HG02943 (cell line): ENCODE data around the gene NID2.

Experiments
- ATAC-seq: cut with Tn5 transposase; IDR thresholded peaks from one replicate; pipeline ENCODE4 v1.9.1; 2021; ENCODE audit warnings: mild to moderate bottlenecking, low read depth, moderate library complexity; ENCODE audit not compliant: unreplicated experiment

The NID2 gene

GRCh38 chr14:52080808-52081755 is 12.2 kb upstream of the NID2 start:
- ATAC-seq, result no peak

DNA sequence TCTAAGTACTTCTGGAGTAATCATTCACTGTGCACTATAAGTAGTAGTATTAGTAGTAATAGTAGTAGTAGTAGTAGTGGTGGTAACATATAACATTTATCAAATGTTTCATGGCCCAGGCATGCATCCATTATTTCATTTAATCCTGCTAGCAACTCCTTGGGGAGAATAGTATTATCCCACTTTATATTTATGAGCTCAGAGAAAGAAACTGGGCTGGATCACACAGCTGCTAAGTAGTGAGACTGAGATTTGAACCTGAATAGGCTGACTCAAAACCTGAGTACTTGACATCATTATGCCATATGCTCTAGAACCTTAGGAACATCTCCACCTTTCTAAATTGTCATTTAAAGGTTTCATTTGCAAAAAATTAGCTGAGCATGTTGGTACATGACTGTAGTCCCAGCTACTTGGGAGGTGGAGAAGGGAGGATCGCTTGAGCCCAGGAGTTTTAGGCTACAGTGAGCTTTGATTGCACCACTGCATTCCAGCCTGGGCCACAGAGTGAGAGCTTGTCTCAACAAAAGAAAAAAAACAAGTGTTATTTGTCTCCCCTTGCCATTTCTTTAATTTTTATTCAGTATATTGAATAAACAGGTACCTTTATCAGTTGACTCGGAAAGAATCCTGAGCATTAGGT is 11.4 kb upstream of the NID2 start:
- ATAC-seq, result no peak

GRCh38 chr14:52079239-52079959 is 10.5 kb upstream of the NID2 start:
- ATAC-seq, result no peak

- no peak for ATAC-seq
Measured at GRCh38 chr14:52078721-52079120, 9.9 kb upstream of the NID2 start.

- ATAC-seq, result no peak
Measured at GRCh38 chr14:52078095-52078531, 9.3 kb upstream of the NID2 start.

DNA sequence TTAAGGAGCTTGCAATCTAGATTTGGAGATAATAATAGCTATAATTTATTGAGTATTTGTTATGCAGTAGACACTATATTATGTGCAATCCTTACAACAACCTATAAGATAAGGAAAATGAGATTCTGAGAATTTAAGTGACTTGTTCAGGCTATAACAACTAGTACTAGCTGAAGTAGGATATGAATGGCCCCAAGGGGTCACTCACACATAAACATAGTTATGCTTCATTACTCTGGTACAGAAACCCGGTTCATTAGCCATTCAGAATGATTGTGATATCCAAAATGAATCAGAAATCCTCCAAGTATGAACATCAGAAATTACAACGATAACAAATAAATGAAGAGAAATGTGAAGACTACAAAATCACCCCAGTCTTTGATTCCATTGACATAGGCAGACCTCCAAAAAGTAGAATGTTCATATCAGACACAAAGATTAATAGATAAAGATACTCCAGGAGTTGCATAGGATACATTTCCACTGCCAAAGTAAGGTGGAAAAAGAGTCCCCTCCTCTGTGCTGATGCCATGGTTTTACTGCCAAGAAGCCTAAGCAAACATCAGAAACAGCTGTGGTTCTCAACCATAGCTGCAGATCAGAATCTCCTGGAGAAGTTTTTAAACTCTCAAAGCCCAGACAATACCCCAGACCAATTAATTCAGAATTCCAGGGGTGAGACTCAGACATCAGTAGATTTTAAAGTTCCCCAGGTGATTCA is 8.6 kb upstream of the NID2 start:
- ATAC-seq, result no peak

GRCh38 chr14:52076334-52076733 is 7.5 kb upstream of the NID2 start:
- ATAC-seq, result no peak

- ATAC-seq, result no peak
Measured at GRCh38 chr14:52075371-52075770, 6.5 kb upstream of the NID2 start.

GRCh38 chr14:52073251-52073650 is 4.4 kb upstream of the NID2 start:
- no peak for ATAC-seq

DNA sequence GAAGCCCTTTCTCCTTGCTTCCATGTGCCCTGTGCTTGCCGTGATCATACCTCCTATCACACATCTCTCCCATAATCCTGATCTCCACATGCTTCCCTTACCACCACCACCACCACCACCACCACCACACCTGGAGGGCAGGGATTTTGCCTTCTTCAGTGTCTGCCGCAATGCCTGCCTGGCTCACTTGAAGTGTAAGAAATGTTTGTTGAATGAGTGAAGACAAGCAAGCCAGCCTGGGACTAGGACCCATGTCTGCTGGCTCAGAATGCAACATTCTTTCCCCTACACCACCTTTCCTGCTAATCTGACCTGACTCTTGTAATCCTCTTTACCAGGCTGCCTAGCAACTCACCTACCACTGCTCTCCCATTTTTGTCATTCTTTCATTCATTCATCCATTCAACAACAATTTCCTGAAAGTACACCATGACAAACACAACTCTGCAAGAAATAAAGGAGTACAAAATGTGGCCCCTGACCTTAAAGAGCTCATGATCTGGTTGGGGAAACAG is 3.5 kb upstream of the NID2 start:
- ATAC-seq, result no peak

GRCh38 chr14:52071675-52072074 is 2.8 kb upstream of the NID2 start:
- no peak for ATAC-seq

DNA sequence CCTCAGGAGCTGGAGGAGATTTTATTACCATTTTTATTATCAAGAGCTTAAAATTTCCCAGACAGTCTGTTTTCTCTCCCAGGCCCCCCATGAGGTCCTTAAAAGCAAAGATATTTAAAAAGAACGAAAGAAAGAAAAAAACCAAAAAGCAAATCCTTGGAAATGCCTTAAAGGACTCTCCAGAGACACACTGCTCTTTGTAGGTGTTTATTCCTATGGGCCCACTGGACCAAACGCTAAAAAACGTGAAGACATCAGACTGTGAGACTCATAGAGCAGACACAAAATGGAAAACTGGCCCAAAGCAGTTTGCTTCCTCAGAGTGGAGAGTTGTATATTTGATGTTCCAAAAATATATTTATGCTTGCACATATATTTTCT is 1.2 kb upstream of the NID2 start:
- ATAC-seq, result no peak

DNA sequence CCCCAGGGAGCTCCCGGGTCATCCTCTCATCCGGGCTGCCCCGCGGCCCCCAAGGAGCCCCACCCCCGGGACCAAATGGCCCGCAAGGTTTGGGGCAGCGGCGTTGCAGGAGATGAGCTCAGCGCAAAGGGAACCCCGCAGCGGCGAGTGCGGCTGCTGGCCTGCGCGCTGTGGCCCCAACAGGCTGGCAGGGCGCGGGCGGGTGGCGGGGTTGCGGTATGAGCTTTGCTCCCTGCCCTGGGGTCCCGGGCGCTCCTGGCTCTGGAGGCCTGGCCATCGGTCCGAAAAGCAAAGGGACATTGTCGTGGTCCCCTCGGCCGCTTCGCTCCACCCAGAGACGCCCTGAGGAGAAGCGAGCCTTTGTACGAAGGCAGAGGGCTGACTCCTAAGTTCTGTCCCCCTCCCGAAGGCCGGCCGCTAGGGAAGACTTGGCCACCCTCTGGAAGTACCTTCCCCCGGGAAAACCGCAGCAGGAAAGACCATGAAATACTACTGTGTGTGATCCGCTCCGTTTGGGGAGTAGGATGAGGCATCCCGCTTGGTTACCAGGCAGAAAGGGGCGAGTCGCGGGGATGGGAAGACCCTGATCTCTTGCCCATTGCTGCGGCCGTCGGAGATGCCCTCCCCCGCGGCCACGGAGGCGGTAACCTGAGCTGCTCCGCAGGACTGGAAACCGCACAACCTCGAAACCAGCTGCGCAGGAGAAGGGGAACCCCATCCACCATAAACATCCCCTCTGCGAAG is 620 bp upstream of the NID2 start:
- ATAC-seq, result no peak

DNA sequence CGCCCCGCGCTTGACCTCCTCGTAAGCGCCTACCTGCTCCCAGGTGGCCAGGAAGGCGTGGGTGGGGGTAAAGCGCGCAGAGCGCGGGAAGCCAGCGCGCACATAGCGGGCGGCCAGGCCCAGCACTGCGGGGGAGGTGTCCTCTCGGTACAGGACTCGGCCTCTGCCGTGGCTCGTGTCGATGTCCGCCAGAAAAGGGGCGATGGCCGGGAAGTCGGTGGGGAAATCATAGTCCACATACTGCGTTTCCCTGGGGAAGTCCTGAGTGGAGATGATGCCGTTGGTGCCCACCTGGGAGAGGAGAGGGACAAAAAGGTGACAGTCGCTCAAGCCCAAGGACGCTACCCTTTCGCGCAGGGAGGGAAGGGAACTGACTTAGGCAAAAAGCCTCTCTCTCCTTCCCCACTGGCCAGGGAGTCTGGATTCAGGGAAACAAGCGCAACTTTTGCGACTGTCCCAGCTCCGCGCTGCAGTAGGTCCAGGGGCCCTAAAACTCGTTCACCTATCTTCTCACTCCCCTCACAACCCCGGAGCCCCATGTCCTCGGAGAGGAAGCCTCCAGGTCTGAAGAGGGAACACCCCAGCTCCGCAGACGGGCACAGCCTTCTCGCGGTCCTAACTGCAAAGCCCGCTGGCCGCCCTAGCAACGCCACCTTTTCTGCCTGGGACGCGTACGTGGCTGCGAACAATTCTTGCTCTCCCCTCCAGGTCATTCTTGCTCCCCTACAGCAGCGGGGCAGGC is 815 bp downstream of the NID2 start:
- ATAC-seq, result no peak

DNA sequence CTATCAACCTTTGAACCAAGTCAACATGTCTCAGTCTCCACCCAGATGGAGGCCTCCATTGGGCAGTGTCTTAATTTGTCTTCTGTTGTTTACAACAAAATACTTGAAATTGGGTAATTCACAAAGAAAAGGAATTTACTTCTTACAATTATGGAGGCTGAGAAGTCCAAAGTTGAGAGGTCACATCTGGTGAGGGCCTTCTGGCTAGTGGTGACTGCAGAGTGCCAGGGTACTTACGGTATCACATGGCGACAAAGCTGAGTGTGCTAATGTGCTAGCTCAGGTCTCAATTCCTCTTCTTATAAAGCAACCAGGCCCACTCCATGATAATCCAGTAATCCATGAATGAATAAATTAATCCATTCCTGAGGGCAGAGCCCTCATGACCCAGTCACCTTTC is 4.7 kb downstream of the NID2 start:
- ATAC-seq, result no peak

DNA sequence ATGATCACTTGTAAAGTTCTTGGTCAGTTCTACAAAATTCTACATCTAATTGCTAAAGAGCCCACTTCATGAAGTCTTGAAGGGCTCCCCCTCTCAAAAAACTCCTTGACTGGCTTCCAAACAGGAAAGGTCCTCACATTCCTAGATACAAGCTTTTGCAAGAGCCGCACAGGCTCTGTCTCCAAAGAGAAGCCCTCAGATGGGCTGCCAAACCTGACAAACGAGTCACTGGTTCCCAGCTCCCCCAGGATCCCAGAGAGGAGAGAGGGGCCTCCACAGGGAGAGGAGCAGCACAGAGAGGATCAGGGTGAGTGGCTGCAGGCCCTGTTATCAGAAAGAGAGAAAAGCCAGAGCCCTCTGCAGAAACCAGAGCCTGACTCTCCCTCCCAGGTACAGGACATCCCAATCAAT is 5.8 kb downstream of the NID2 start:
- ATAC-seq, result no peak

DNA sequence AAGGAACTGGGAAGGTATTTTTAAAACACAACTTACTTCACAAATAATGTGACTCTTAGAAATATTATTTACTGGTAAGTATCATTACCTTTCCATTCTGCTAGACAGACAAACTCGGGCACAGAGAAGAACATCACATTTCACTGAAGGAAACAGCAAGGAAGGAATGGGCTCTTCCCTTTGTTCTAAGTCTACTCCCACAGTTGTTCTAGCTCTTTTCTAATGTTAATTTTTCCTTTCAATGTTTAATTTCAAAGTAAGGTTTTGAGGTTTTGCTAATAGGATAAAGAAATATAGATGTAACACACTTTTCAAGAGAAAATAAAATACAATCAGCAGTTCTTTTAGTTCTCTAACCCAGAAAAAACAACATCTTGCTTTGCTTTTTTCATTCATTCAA is 7.0 kb downstream of the NID2 start:
- no peak for ATAC-seq

- no peak for ATAC-seq
Measured at GRCh38 chr14:52061390-52061789, 7.5 kb downstream of the NID2 start.

- ATAC-seq, result no peak
Measured at GRCh38 chr14:52060080-52060479, 8.8 kb downstream of the NID2 start.
